Heart left ventricle (tissue), 16 donors: ENCODE measurements around the gene FAM98C. TPM values are rescaled to one million over a fixed set of nuclear protein-coding genes. Genes with fewer than 3 reads are reported as not detected.

Source experiments
- ATAC-seq, 4 donors: fragments of 200-7000 bp; cut with Tn5 transposase; one replicate each; pipeline ENCODE4 v1.9.1; 2020 to 2022; ENCODE audit warnings: moderate library complexity in 4 of 4, mild to moderate bottlenecking in 3 of 4, moderate number of reproducible peaks in 1 of 4
- DNase-seq, 5 donors: peaks; one replicate each; pipeline ENCODE4 v3.0.0-alpha.2; 2020
- H3K27ac ChIP-seq, 12 donors: fragments of 200-600 bp; sonication (generic) in 4 of 12; one replicate each; pipeline versions ENCODE4 v1.5.0 to v1.8.0; 2016 to 2022; ENCODE audit warnings: mild to moderate bottlenecking in 2 of 12
- H3K27me3 ChIP-seq, 9 donors: fragments of 200-600 bp; sonication (generic) in 2 of 9; one replicate each; pipeline versions ENCODE4 v1.5.1 to v1.8.0; 2016 to 2022; ENCODE audit warnings: mild to moderate bottlenecking in 3 of 9
- H3K36me3 ChIP-seq, 9 donors: fragments of 200-600 bp; sonication (generic) in 2 of 9; one replicate each; pipeline versions ENCODE4 v1.5.0 to v1.8.0; 2018 to 2022; ENCODE audit warnings: mild to moderate bottlenecking in 2 of 9
- H3K4me1 ChIP-seq, 12 donors: fragments of 200-600 bp; sonication (generic) in 4 of 12; one replicate each; pipeline versions ENCODE4 v1.5.0 to v1.8.0; 2016 to 2022; ENCODE audit warnings: mild to moderate bottlenecking in 3 of 12
- H3K4me3 ChIP-seq, 12 donors: fragments of 200-600 bp; sonication (generic) in 4 of 12; one replicate each; pipeline versions ENCODE4 v1.5.0 to v1.8.0; 2017 to 2022; ENCODE audit warnings: mild to moderate bottlenecking in 9 of 12, moderate library complexity in 4 of 12
- H3K9me3 ChIP-seq, 12 donors: fragments of 200-600 bp; sonication (generic) in 4 of 12; one replicate each; pipeline versions ENCODE4 v1.5.0 to v1.8.0; 2016 to 2022; ENCODE audit warnings: mild to moderate bottlenecking in 1 of 12
- CTCF ChIP-seq, 12 donors: fragments of 200-600 bp; sonication (generic) in 4 of 12; IDR thresholded peaks; one replicate each; pipeline versions ENCODE4 v1.5.0 to v1.8.0; 2018 to 2022; ENCODE audit warnings: antibody characterized with exemption in 12 of 12, mild to moderate bottlenecking in 5 of 12
- POLR2A ChIP-seq, 2 donors: fragments of 450-650 bp; IDR thresholded peaks; one replicate each; pipeline ENCODE4 v1.6.1; 2017; ENCODE audit warnings: antibody characterized with exemption in 2 of 2, mild to moderate bottlenecking in 2 of 2, moderate library complexity in 2 of 2
- WGBS, 4 donors: extraction: QIAGEN DNeasy Blood & Tissue Kit in 2 of 4; methylation state at CpG; one replicate each; pipeline versions ENCODE4 v1.1.5 to v1.1.7; 2013 to 2018; 5-methylcytosine and 5-hydroxymethylcytosine counted together
- intact Hi-C, 10 donors: fragments of 100-400 bp; cut with DNase I; formaldehyde crosslinking; loops; one replicate each; pipeline versions ENCODE4 v1.11.1 to v1.14.2; 2022
- polyA plus RNA-seq, 2 donors: library from polyadenylated mRNA; stranded (reverse); fragments of 200-250 nt; gene quantifications; one replicate each; pipeline ENCODE4 v1.2.3, GENCODE V29; 2013
- total RNA-seq, 9 donors: library from RNA; depleted of rRNA in 2 of 9; stranded (reverse); fragments of >200 nt in 2 of 9; fragmentation: NEBNext Ultra II Directional in 3 of 9; extraction: Animal tissue kit (Norgen Biotek cat#: 25700) in 3 of 9; gene quantifications; one replicate each; pipeline versions ENCODE4 v1.1.0 to v1.2.4, GENCODE V29; 2016 to 2023
- donor health status: ischemic (EF 13 %, LVEDD 7.1; RV severe dilation, severe dysfunction).
- donor health status: healthy with polysubstance abuse.
- donor health status: DM: no; HTN: yes; CAD: no.
- donor health status: DM: no; HTN: no; CAD: no.
- donor health status: ischemic (EF 25% LVEDD 6.9; RV normal size, moderate dysfunction).
- donor health status: ischemic (EF 25% LVEDD 5.7; RV mildly dilated, moderate dysfunction).
- donor health status: healthy.
- donor health status: DM: yes; HTN: yes; CAD: no.
- donor health status: ischemic (EF 35%, LVEDD 5.7; RV mildly dilated, moderate dysfunction).
- donor health status: nonischemic (EF 11% LVEDD 7.7; RV severe dilation, severe dysfunction).
- donor health status: DM: yes; HTN: yes; CAD: no.
- donor health status: PGD.
- donor health status: ischemic (EF 29% LVEDD 5.4; RV normal size, mild dysfunction).
- donor health status: nonischemic (EF 23%, LVEDD 6.1; RV moderate dilation, normal function).

Gene FAM98C
- total and polyA plus RNA-seq, 11 donors = 9.3 to 15.8 (median 11.8) TPM

- intact Hi-C loops = no loop called here
- no peak overlapping the region for H3K4me3 ChIP-seq
- peaks cover 0 to 26% (median 3%) of the 10 kb centered on the region in 9 donors for H3K27me3 ChIP-seq
- H3K36me3 ChIP-seq = no peaks in the 10 kb centered on the region
- DNase-seq (no peak), ATAC-seq (no peak)
- 83 to 89% (median 86%) methylated on average over 6 to 9 of the region's 9 CpGs for WGBS, 4 donors
- H3K4me1 ChIP-seq = peaks cover 0 to 21% (median 8%) of the 10 kb centered on the region in 12 donors
- TF ChIP-seq CTCF (IDR thresholded peaks at IDR 0.05) (no peak), POLR2A (IDR thresholded peaks at IDR 0.05) (no peak)
- no peak overlapping the region for H3K27ac ChIP-seq
- H3K9me3 ChIP-seq = no peaks in the 10 kb centered on the region
Measured at GRCh38 chr19:38420935-38421334, 18.0 kb downstream of the FAM98C start.

GRCh38 chr19:38421856-38422255, 19.0 kb downstream of the FAM98C start:
- TF ChIP-seq POLR2A (IDR thresholded peaks at IDR 0.05) (no peak), CTCF (IDR thresholded peaks at IDR 0.05) (no peak)
- Histone ChIP-seq H3K36me3 (no peaks in the 10 kb centered on the region), H3K9me3 (no peaks in the 10 kb centered on the region), H3K4me1 (peaks cover 0 to 26% (median 8%) of the 10 kb centered on the region in 12 donors), H3K27ac (no peak overlapping the region), H3K27me3 (peaks cover 0 to 26% (median 3%) of the 10 kb centered on the region in 9 donors), H3K4me3 (no peak overlapping the region)
- WGBS, 4 donors = 67 to 76% (median 74%) methylated on average over 14 of the region's 14 CpGs
- intact Hi-C loops = no loop called here
- DNase-seq (no peak), ATAC-seq (no peak)

- Histone ChIP-seq H3K27ac (no peak overlapping the region), H3K9me3 (no peaks in the 10 kb centered on the region), H3K27me3 (peaks cover 0 to 26% (median 3%) of the 10 kb centered on the region in 9 donors), H3K4me1 (peaks cover 0 to 24% (median 8%) of the 10 kb centered on the region in 12 donors), H3K36me3 (no peaks in the 10 kb centered on the region), H3K4me3 (no peak overlapping the region)
- WGBS, 4 donors = 84 to 90% (median 88%) methylated on average over 7 of the region's 7 CpGs
- ATAC-seq = no peak
- no peak for TF ChIP-seq POLR2A (IDR thresholded peaks at IDR 0.05)
- no peak for TF ChIP-seq CTCF (IDR thresholded peaks at IDR 0.05)
- intact Hi-C loops = no loop called here
- DNase-seq = no peak
Measured at GRCh38 chr19:38422438-38422837, 19.5 kb downstream of the FAM98C start.

GRCh38 chr19:38424272-38424671, 21.4 kb downstream of the FAM98C start:
- Histone ChIP-seq H3K4me1 (peaks cover 0 to 10% (median 0%) of the 10 kb centered on the region in 12 donors), H3K4me3 (no peak overlapping the region), H3K27me3 (peaks cover 0 to 13% (median 0%) of the 10 kb centered on the region in 9 donors), H3K27ac (no peak overlapping the region), H3K9me3 (no peaks in the 10 kb centered on the region), H3K36me3 (no peaks in the 10 kb centered on the region)
- TF ChIP-seq POLR2A (IDR thresholded peaks at IDR 0.05) = no peak
- no peak for TF ChIP-seq CTCF (IDR thresholded peaks at IDR 0.05)
- no peak for ATAC-seq
- intact Hi-C loops = no loop called here
- no peak for DNase-seq
- 73 to 92% (median 89%) methylated on average over 5 of the region's 5 CpGs for WGBS, 4 donors
